Naive thymus-derived CD8-positive, alpha-beta T cell (primary cell): ENCODE results near the gene CYTH1. TPM values are rescaled to one million over a fixed set of nuclear protein-coding genes. Genes with fewer than 3 reads are reported as not detected.

Source experiments
- ATAC-seq, 2 donors: fragments of 150-1000 bp; cut with Tn5 transposase in 1 of 2; sonication (Bioruptor Pico), chemical (Tn5 transposase) in 1 of 2; 1 replicate in 1 of 2; 2 replicates in 1 of 2; pipeline ENCODE4 v1.10.0; 2021; ENCODE audit warnings: mild to moderate bottlenecking in 2 of 2, moderate library complexity in 2 of 2
- POLR2A ChIA-PET: fragments of 350-600 bp; sonication (Branson Sonifier 250); formaldehyde crosslinking; loops from one replicate; lab custom pipeline; 2021; ENCODE audit warnings: antibody characterized with exemption; lab: Charles Lee
- DNase-seq, 10 donors: peaks; one replicate each; pipeline versions ENCODE4 v3.0.0 to v3.0.0-alpha.2; 2020 to 2022
- H3K27ac Mint-ChIP-seq, 10 donors: one replicate each; pipeline ENCODE4 v1.8.0; 2020 to 2022; ENCODE audit warnings: mild to moderate bottlenecking in 10 of 10, mixed read lengths in 10 of 10, moderate library complexity in 4 of 10, inconsistent platforms in 1 of 10
- H3K27me3 Mint-ChIP-seq, 5 donors: one replicate each; pipeline ENCODE4 v1.8.0; 2021 to 2022; ENCODE audit warnings: mixed read lengths in 5 of 5
- H3K36me3 Mint-ChIP-seq, 3 donors: one replicate each; pipeline ENCODE4 v1.8.0; 2020 to 2022; ENCODE audit warnings: mixed read lengths in 3 of 3, mild to moderate bottlenecking in 2 of 3, inconsistent platforms in 1 of 3
- H3K4me1 Mint-ChIP-seq, 4 donors: one replicate each; pipeline ENCODE4 v1.8.0; 2021 to 2022; ENCODE audit warnings: mixed read lengths in 4 of 4
- H3K4me3 Mint-ChIP-seq, 10 donors: one replicate each; pipeline ENCODE4 v1.8.0; 2020 to 2022; ENCODE audit warnings: mild to moderate bottlenecking in 10 of 10, mixed read lengths in 10 of 10, moderate library complexity in 6 of 10, inconsistent platforms in 1 of 10
- H3K9me3 Mint-ChIP-seq, 9 donors: one replicate each; pipeline ENCODE4 v1.8.0; 2020 to 2022; ENCODE audit warnings: mixed read lengths in 9 of 9, mild to moderate bottlenecking in 3 of 9, inconsistent platforms in 1 of 9, moderate library complexity in 1 of 9
- polyA plus RNA-seq, 3 donors: library from polyadenylated mRNA; unstranded; fragments of 300-500 nt; fragmentation: Illumina TruSeq; gene quantifications; one replicate each; pipeline ENCODE4 v1.2.3, GENCODE V29; 2021
- total RNA-seq, 8 experiments: library from RNA in 2 of 8; stranded (reverse) in 2 of 8; gene quantifications; one replicate each; pipeline ENCODE4 v1.2.3 and lab custom pipeline; 2021 to 2026

The CYTH1 gene
- total and polyA plus RNA-seq, 5 experiments from 2014 or later: 220 to 423 (median 320) TPM

DNA sequence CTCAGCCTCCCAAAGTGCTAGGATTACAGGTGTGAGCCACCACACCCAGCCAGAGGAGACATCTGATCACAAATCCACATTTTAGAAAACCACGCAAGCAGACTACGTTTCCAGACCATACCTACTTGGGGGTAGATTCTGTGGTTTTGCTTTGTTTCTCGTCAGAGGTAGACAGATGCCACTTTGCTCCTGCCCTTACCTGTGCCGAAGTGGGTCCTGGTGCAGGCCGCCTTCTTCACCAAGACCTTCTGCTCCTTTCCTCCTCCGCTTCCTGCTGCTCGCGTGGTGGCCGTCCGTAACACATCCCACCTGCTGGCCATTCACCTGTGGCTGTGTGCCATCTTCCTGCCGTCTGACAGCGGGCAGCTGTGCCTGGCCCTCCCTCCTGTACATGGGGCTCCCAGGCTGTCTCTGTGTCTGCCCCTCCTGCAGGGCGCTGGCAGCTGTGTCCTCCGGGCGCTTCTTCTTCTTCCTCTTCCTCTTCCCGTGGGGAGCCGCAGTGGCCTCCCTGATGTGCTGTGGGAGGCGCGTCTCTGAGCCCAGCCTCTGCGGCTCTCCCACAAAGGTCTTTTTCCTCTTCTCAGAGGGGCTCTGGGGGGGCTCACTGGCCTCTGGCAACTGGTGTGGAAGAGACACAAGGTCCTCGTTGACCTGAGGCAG, 21.2 kb upstream of the CYTH1 start:
- peak overlapping the region; percentile 81 to 97 (median 94) for H3K27ac Mint-ChIP-seq
- peaks cover 34 to 74% (median 61%) of the 10 kb centered on the region in 4 donors for H3K4me1 Mint-ChIP-seq
- POLR2A ChIA-PET: interaction anchor here (0.8 to 9.1 kb wide), 4 partner anchors 13 to 54 kb away, joined by 3 to 49 read pairs (median 4); no protein-coding TSS in a partner anchor
- no peaks in the 10 kb centered on the region for H3K9me3 Mint-ChIP-seq
- H3K27me3 Mint-ChIP-seq: no peaks in the 10 kb centered on the region
- peak overlapping the region; percentile 24 to 83 (median 76) for H3K4me3 Mint-ChIP-seq
- peaks cover 11 to 84% (median 44%) of the 10 kb centered on the region in 3 donors for H3K36me3 Mint-ChIP-seq
- DNase-seq (peak in 3 of 10 donors; percentile 48 to 62 (median 52)), ATAC-seq (peak; percentile 35 to 52)

GRCh38 chr17:78802459-78802858, 20.4 kb upstream of the CYTH1 start:
- peaks cover 11 to 84% (median 45%) of the 10 kb centered on the region in 3 donors for H3K36me3 Mint-ChIP-seq
- peak overlapping the region in 4 of 10 donors; percentile 40 to 83 (median 75) for H3K4me3 Mint-ChIP-seq
- H3K27me3 Mint-ChIP-seq: no peaks in the 10 kb centered on the region
- H3K9me3 Mint-ChIP-seq: no peaks in the 10 kb centered on the region
- H3K4me1 Mint-ChIP-seq: peaks cover 39 to 77% (median 65%) of the 10 kb centered on the region in 4 donors
- peak overlapping the region in 7 of 10 donors; percentile 11 to 97 (median 94) for H3K27ac Mint-ChIP-seq
- no peak for ATAC-seq
- POLR2A ChIA-PET: interaction anchor here (1.0 to 9.1 kb wide), 5 partner anchors 12 to 64 kb away, joined by 3 to 49 read pairs (median 4); partner anchors contain the start of gene CYTH1
- DNase-seq: no peak

DNA sequence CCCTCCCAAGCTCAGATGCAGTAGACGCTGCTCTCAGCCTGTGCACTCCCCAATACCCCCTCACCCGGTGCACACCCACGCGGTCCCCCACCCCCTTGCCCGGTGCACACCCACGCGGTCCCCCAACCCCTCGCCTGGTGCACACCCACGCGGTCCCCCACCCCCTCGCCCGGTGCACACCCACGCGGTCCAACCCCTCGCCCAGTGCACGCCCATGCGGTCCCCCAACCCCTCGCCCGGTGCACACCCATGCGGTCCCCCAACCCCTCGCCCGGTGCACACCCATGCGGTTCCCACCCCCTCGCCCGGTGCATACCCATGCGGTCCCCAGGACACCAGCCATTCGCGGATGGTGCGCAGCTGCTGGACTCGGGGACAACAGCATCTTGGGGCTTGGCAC, 19.9 kb upstream of the CYTH1 start:
- ATAC-seq (no peak), DNase-seq (no peak)
- Mint-ChIP-seq H3K9me3 (no peaks in the 10 kb centered on the region), H3K4me3 (peak overlapping the region in 1 of 10 donors; percentile 71), H3K36me3 (peaks cover 11 to 84% (median 44%) of the 10 kb centered on the region in 3 donors), H3K27ac (peak overlapping the region in 2 of 10 donors; percentile 33 to 85), H3K4me1 (peaks cover 39 to 74% (median 63%) of the 10 kb centered on the region in 4 donors), H3K27me3 (no peaks in the 10 kb centered on the region)
- POLR2A ChIA-PET: interaction anchor here (0.8 to 9.1 kb wide), 6 partner anchors 12 to 64 kb away, joined by 3 to 49 read pairs (median 4); partner anchors contain the start of gene CYTH1

DNA sequence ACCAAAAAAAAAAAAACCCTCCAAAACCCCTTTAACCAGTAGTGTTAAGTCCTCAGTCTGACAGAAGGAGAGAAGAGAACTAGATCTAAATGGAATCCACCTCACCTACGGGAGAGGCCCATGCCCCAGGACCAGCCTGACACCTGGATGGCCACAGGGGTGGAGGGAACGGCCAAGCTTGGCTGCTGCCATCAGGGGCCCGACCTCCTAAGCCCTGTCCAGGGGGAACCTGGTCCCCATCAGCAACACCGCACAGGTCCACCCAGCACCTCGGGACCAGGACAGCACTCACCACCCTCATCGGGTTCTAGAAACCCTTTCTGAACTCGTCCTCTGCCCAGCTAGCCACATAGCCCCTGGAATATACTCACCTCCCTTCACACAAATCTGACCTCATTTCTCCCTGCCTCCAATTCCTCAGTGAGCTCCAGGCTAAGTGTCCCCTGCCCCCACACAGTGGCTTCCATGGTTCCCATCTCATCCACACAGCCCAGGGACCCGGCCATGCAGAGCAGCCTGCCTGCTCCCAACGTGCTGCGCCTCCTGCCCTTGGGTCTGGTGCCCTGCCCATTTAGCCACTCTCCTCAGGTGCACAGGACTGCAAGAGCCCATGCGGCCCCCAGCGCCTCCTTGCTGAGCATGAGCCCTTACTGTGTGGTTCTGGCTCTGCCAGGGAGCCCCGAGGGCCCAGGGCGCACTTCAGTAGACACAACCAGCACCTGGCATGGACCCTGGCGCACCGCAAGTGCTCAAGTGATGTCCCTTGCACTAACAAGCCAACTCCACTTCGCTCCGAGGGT, 18.3 kb upstream of the CYTH1 start:
- peak overlapping the region; percentile 50 to 91 (median 80) for H3K27ac Mint-ChIP-seq
- no peaks in the 10 kb centered on the region for H3K9me3 Mint-ChIP-seq
- peaks cover 7 to 84% (median 46%) of the 10 kb centered on the region in 3 donors for H3K36me3 Mint-ChIP-seq
- DNase-seq (no peak), ATAC-seq (no peak)
- no peaks in the 10 kb centered on the region for H3K27me3 Mint-ChIP-seq
- POLR2A ChIA-PET: interaction anchor here (0.6 to 9.1 kb wide), 6 partner anchors 10 to 912 kb away, joined by 3 to 49 read pairs (median 4); partner anchors contain the start of gene CYTH1
- H3K4me3 Mint-ChIP-seq: peak overlapping the region in 3 of 10 donors; percentile 6 to 29 (median 14)
- H3K4me1 Mint-ChIP-seq: peaks cover 30 to 67% (median 49%) of the 10 kb centered on the region in 4 donors

- H3K4me1 Mint-ChIP-seq: peaks cover 32 to 63% (median 49%) of the 10 kb centered on the region in 4 donors
- ATAC-seq (peak; percentile 48 to 49), DNase-seq (peak in 4 of 10 donors; percentile 35 to 59 (median 54))
- peak overlapping the region; percentile 72 to 97 (median 89) for H3K27ac Mint-ChIP-seq
- no peaks in the 10 kb centered on the region for H3K27me3 Mint-ChIP-seq
- POLR2A ChIA-PET: interaction anchor here (0.6 to 9.1 kb wide), 12 partner anchors 9 to 159 kb away, joined by 3 to 49 read pairs (median 4); no protein-coding TSS in a partner anchor
- H3K9me3 Mint-ChIP-seq: no peaks in the 10 kb centered on the region
- peak overlapping the region in 8 of 10 donors; percentile 3 to 76 (median 41) for H3K4me3 Mint-ChIP-seq
- peaks cover 7 to 89% (median 45%) of the 10 kb centered on the region in 3 donors for H3K36me3 Mint-ChIP-seq
Observed at GRCh38 chr17:78798695-78799559, 16.9 kb upstream of the CYTH1 start.

DNA sequence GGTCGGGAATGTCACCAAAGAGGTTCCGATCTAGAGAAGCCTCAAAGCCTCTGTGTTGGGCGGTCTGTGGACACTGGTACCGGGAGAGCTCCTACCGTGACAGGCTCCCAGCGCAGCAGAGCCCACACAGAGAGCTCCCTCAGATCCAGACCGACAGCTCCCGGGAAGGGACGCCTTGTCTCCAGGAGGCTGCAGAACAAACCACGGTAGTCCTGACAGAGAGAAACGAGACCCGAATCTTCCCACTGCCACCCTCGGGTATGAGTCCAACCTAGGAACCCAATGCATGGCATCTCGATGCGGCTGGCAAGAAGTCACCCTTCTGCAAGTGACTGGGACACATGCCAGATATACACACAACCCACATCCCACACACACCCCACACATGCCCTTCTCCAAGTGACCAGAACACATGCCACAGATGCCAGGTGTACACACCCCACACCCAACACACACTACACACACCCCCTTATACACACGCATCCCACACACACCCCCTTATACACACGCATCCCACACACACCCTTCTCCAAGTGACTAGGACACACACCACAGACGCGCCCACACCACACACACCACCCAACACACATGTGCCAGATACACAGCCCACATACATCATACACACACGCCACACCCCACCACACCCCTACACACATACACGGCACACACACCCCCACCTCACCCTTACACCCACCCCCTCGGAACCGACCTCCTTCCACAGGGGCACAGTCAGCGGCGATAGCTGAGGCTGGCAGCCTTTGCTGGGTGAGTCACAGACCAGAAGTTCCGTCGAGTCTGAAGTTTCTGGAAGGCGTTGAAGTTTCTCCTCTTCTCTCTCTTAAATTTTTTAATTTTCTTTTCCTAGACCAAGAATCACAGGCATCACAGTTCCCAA, 15.9 kb upstream of the CYTH1 start:
- Mint-ChIP-seq H3K9me3 (no peaks in the 10 kb centered on the region), H3K36me3 (peaks cover 7 to 81% (median 47%) of the 10 kb centered on the region in 3 donors), H3K27me3 (no peaks in the 10 kb centered on the region), H3K27ac (peak overlapping the region in 7 of 10 donors; percentile 6 to 97 (median 83)), H3K4me1 (peaks cover 32 to 63% (median 48%) of the 10 kb centered on the region in 4 donors), H3K4me3 (peak overlapping the region in 2 of 10 donors; percentile 22 to 25)
- POLR2A ChIA-PET: interaction anchor here (1.2 to 9.1 kb wide), 8 partner anchors 8 to 82 kb away, joined by 3 to 49 read pairs (median 6); no protein-coding TSS in a partner anchor
- ATAC-seq (no peak), DNase-seq (no peak)

DNA sequence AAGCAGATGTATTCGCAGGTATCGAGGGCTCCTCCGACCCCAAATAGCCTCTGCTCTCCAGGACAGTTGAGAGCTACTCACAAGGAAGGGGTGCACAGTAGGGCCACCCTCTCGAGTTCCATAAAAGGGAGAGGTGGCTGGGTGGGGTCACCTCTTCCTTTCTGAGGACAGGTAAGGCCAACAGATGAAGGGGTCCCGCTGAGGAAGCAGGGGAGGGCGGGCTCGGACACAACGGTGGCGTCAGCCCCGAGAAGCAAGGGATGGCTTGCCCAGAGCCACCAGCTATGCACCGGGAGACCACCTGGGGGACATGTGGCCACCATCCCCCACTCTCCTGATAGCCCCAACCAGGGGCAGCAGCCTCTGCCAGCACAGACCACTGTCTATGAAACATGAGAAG, 15.1 kb upstream of the CYTH1 start:
- H3K4me1 Mint-ChIP-seq: peaks cover 31 to 62% (median 51%) of the 10 kb centered on the region in 4 donors
- H3K27ac Mint-ChIP-seq: peak overlapping the region in 2 of 10 donors; percentile 12 to 34
- H3K4me3 Mint-ChIP-seq: no peak overlapping the region

DNA sequence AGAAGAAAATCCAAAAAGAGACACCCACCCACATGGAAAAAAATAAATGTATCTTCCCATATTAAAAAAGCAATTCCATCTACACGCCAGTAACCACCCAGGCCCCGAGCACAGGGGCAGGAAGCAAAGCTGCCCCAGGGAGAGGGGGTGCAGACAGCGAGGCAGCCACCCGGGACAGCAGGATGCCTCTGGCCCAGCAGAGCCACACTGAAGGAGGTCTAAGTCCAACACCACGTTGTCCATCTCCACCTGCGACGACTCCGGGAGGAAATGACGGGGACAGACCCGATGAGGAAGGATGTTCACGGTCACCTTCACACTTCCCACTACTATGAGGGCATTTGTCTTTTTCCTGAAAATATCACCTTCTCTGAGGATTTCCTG, 14.4 kb upstream of the CYTH1 start:
- Mint-ChIP-seq H3K4me3 (peak overlapping the region in 2 of 10 donors; percentile 16 to 42), H3K27ac (peak overlapping the region in 3 of 10 donors; percentile 32 to 61 (median 34)), H3K36me3 (peaks cover 7 to 72% (median 48%) of the 10 kb centered on the region in 3 donors), H3K9me3 (no peaks in the 10 kb centered on the region), H3K27me3 (no peaks in the 10 kb centered on the region), H3K4me1 (peaks cover 37 to 69% (median 58%) of the 10 kb centered on the region in 4 donors)
- DNase-seq (no peak), ATAC-seq (no peak)
- POLR2A ChIA-PET: interaction anchor here (0.8 to 1.4 kb wide), 5 partner anchors 11 to 27 kb away, joined by 3 to 10 read pairs (median 3); no protein-coding TSS in a partner anchor

More for the DNA sequence above, 15.1 kb upstream of the CYTH1 start:
- peaks cover 7 to 74% (median 48%) of the 10 kb centered on the region in 3 donors for H3K36me3 Mint-ChIP-seq
- no peaks in the 10 kb centered on the region for H3K27me3 Mint-ChIP-seq
- no peaks in the 10 kb centered on the region for H3K9me3 Mint-ChIP-seq
- no peak for ATAC-seq
- POLR2A ChIA-PET: interaction anchor here (1.2 to 1.4 kb wide), 4 partner anchors 12 to 28 kb away, joined by 3 to 10 read pairs (median 4); no protein-coding TSS in a partner anchor
- no peak for DNase-seq

- POLR2A ChIA-PET: interaction anchor here (0.7 to 2.0 kb wide), 6 partner anchors 11 to 48 kb away, joined by 3 to 6 read pairs (median 3); no protein-coding TSS in a partner anchor
- no peak for DNase-seq
Observed at GRCh38 chr17:78795861-78796516, 13.9 kb upstream of the CYTH1 start.

More at GRCh38 chr17:78795861-78796516, 13.9 kb upstream of the CYTH1 start:
- Mint-ChIP-seq H3K4me3 (peak overlapping the region in 2 of 10 donors; percentile 16 to 42), H3K27ac (peak overlapping the region in 4 of 10 donors; percentile 3 to 65 (median 46)), H3K9me3 (no peaks in the 10 kb centered on the region), H3K27me3 (no peaks in the 10 kb centered on the region), H3K4me1 (peaks cover 37 to 70% (median 59%) of the 10 kb centered on the region in 4 donors), H3K36me3 (peaks cover 7 to 67% (median 46%) of the 10 kb centered on the region in 3 donors)
- ATAC-seq: no peak
